ENCODE data around the gene NELFCD.

Gene NELFCD

GRCh38 chr20:59042796-59043631 lies 62.0 kb downstream of the NELFCD start:
- in situ Hi-C loops (cut with HindIII; ENCODE audit: low sequenced_read_pairs) = no loop called here

- in situ Hi-C loops (cut with HindIII; ENCODE audit: low sequenced_read_pairs) = no loop called here
Observed at GRCh38 chr20:59043698-59044097, 62.6 kb downstream of the NELFCD start.

GRCh38 chr20:59044295-59044694 lies 63.2 kb downstream of the NELFCD start:
- in situ Hi-C loops (cut with HindIII; ENCODE audit: low sequenced_read_pairs) = no loop called here

Data from endothelial cell of hepatic sinusoid (primary cell).